Measurements from ENCODE around the gene SRSF3.
A peak's percentile ranks its signal among the peaks of the same experiment; 100 is the strongest.

Gene SRSF3

GRCh38 chr6:36638579-36638978 is 44.4 kb downstream of the SRSF3 start:
- DNase-seq (ENCODE audit: low read depth) = no peak
- TF ChIP-seq CTCF (IDR thresholded peaks at IDR 0.05; ENCODE audit: control insufficient read depth, extremely low read depth, insufficient read depth) = no peak
- H3K4me3 ChIP-seq (ENCODE audit: low read depth, low read length) = no peak overlapping the region

- H3K4me3 ChIP-seq (ENCODE audit: low read depth, low read length) = no peak overlapping the region
- DNase-seq (ENCODE audit: low read depth) = peak; percentile 11
- no peak for TF ChIP-seq CTCF (IDR thresholded peaks at IDR 0.05; ENCODE audit: control insufficient read depth, extremely low read depth, insufficient read depth)
Measured at GRCh38 chr6:36639171-36639808, 45.1 kb downstream of the SRSF3 start.

- DNase-seq (ENCODE audit: low read depth) = no peak
- no peak overlapping the region for H3K4me3 ChIP-seq (ENCODE audit: low read depth, low read length)
- no peak for TF ChIP-seq CTCF (IDR thresholded peaks at IDR 0.05; ENCODE audit: control insufficient read depth, extremely low read depth, insufficient read depth)
Measured at GRCh38 chr6:36641543-36641942, 47.4 kb downstream of the SRSF3 start.

- no peak overlapping the region for H3K4me3 ChIP-seq (ENCODE audit: low read depth, low read length)
- peak; percentile 67 for DNase-seq (ENCODE audit: low read depth)
- no peak for TF ChIP-seq CTCF (IDR thresholded peaks at IDR 0.05; ENCODE audit: control insufficient read depth, extremely low read depth, insufficient read depth)
Measured at GRCh38 chr6:36642913-36643817, 49.0 kb downstream of the SRSF3 start.

- DNase-seq (ENCODE audit: low read depth) = no peak
- no peak overlapping the region for H3K4me3 ChIP-seq (ENCODE audit: low read depth, low read length)
- TF ChIP-seq CTCF (IDR thresholded peaks at IDR 0.05; ENCODE audit: control insufficient read depth, extremely low read depth, insufficient read depth) = no peak
Measured at GRCh38 chr6:36643977-36644376, 49.8 kb downstream of the SRSF3 start.

GRCh38 chr6:36649086-36649485 is 54.9 kb downstream of the SRSF3 start:
- TF ChIP-seq CTCF (IDR thresholded peaks at IDR 0.05; ENCODE audit: control insufficient read depth, extremely low read depth, insufficient read depth) = no peak
- DNase-seq (ENCODE audit: low read depth) = no peak
- H3K4me3 ChIP-seq (ENCODE audit: low read depth, low read length) = no peak overlapping the region

Data from LNCaP clone FGC (cell line).